Right lung (tissue), 5 donors: ENCODE measurements around the gene OASL. TPM values are rescaled to one million over a fixed set of nuclear protein-coding genes. Genes with fewer than 3 reads are reported as not detected.

Experiments used
- DNase-seq, 2 donors: peaks; one replicate each; pipeline ENCODE4 v3.0.0-alpha.2; 2013
- polyA plus RNA-seq, 5 donors: library from polyadenylated mRNA; unstranded; fragments of 120-200 nt; gene quantifications; one replicate each; pipeline versions ENCODE4 v1.2.1 to v1.2.3, GENCODE V29; 2013; ENCODE audit warnings: inconsistent platforms in 1 of 5, low replicate concordance in 1 of 5; ENCODE audit not compliant: insufficient read length in 5 of 5, insufficient read depth in 1 of 5

The OASL gene
- polyA plus RNA-seq, 5 donors, result 0.06 to 0.46 (median 0.18) TPM

GRCh38 chr12:121015825-121016766, 22.9 kb downstream of the OASL start, which contains the start of gene C12orf43:
TSS of gene C12orf43 (minus strand) at chr12:121016487. CDS start at chr12:121016474, 13 bp downstream.
- peak; percentile 80 to 85 for DNase-seq

- no peak for DNase-seq
Observed at GRCh38 chr12:121013715-121014114, 25.3 kb downstream of the OASL start.

GRCh38 chr12:121011820-121012219, 27.2 kb downstream of the OASL start:
- no peak for DNase-seq

- DNase-seq, result no peak
Observed at GRCh38 chr12:121010860-121011259, 28.2 kb downstream of the OASL start.

GRCh38 chr12:121009741-121010140, 29.3 kb downstream of the OASL start:
- DNase-seq, result no peak

DNA sequence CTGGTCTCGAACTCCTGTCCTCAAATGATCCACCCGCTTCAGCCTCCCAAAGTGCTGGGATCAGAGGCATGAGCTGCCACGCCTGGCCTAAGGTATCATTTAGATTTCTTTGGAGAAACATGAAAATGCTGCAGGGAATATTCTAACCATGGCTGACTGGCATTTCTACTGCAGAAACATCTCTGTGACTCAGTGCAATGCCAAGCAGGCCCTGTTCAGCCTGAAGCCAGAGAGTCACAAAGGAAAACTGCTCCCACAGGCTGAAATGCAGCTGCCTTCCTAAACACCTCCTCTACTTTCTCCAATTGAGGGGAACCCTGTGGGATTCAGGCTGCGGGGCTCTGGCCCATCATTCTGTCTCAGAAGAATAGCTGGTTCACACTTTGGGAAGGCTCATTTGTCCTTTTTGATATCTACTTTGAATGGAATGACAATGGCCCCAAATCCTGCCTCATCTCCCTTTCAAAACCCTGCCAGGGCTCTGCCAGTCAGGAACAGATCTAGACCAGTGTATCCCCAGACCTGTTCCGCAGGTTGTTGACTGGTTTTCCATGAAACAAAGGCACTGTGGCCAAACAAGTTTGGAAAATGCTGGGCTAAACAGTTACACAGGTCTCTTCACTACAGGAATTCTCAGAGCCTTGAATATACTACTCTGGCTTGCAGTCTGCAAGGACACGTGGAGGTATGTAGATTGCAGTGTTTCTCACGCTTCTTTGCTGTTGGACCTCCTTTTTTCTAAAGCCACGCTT, 30.5 kb downstream of the OASL start:
- DNase-seq, result no peak

GRCh38 chr12:121005346-121005815, 33.7 kb downstream of the OASL start:
- no peak for DNase-seq

DNA sequence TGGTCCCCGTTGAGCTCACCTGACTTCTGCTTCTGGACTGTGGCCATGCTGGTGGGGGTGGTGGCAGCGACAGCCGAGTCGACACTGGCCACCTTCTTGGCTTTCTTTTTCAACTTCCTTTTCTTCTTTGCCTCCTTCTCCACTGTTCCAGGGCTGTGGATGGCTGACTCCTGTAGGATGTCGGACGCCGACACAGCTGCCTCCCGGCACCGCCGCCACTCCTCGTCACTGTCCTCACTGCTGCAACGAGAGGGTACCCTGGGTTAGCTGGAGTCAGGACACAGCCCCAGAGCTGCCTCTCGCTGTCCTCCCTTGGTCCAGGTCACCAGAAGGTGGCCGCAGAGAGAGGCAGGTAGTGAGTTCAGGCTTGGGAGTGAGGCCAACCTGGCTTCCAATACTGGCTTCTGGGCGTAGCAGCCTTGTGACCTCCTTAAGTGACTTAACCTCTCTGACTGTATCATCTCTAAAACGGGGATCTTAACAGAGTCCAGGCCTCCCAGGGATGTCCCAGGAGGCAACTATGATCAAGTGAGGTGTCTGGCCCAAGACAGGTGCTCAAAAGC, 34.7 kb downstream of the OASL start:
- no peak for DNase-seq

DNA sequence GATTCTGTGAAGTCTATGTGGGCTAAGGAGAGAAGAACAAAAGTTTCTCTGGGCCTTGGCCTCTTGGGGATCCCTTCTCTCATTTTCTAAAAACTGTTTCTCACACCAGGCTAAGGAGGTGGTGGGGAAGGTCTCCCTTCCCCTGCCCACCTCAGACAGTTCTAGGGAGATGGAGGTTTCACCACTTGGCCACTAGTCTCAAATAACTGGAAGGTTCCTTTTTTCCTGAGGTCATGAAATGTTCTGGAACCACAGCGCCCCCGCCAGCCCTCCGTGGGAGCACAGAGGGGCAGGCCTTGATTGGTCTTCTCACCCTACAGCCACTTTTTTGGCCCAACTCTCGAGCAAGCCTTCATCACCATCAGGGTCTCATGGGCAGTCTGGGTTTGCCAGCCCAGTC, 35.4 kb downstream of the OASL start:
- no peak for DNase-seq

GRCh38 chr12:121001841-121002483, 37.1 kb downstream of the OASL start:
- DNase-seq, result no peak

DNA sequence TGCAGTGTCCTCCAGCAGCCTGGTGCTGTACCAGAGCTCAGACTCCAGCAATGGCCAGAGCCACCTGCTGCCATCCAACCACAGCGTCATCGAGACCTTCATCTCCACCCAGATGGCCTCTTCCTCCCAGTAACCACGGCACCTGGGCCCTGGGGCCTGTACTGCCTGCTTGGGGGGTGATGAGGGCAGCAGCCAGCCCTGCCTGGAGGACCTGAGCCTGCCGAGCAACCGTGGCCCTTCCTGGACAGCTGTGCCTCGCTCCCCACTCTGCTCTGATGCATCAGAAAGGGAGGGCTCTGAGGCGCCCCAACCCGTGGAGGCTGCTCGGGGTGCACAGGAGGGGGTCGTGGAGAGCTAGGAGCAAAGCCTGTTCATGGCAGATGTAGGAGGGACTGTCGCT, 38.0 kb downstream of the OASL start:
- DNase-seq, result no peak

DNA sequence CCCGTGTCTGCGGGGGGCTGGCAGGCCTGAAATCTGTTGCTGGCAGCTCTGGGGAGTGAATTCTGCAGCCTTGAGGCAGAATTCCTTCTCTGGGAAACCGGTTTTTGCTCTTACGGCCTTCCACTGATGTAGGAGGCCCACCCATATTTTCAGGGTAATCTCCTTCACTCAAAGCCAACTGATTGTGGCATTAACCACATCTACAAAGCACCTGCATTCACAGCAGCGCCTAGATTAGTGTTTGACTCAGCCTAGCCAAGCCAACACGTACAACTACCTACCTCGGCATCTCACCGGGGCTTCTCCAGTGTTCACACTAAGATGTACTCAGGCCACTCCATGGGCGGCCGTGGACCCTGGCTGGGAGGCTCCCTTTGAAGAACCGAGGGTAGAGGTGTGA, 38.5 kb downstream of the OASL start:
- no peak for DNase-seq

DNA sequence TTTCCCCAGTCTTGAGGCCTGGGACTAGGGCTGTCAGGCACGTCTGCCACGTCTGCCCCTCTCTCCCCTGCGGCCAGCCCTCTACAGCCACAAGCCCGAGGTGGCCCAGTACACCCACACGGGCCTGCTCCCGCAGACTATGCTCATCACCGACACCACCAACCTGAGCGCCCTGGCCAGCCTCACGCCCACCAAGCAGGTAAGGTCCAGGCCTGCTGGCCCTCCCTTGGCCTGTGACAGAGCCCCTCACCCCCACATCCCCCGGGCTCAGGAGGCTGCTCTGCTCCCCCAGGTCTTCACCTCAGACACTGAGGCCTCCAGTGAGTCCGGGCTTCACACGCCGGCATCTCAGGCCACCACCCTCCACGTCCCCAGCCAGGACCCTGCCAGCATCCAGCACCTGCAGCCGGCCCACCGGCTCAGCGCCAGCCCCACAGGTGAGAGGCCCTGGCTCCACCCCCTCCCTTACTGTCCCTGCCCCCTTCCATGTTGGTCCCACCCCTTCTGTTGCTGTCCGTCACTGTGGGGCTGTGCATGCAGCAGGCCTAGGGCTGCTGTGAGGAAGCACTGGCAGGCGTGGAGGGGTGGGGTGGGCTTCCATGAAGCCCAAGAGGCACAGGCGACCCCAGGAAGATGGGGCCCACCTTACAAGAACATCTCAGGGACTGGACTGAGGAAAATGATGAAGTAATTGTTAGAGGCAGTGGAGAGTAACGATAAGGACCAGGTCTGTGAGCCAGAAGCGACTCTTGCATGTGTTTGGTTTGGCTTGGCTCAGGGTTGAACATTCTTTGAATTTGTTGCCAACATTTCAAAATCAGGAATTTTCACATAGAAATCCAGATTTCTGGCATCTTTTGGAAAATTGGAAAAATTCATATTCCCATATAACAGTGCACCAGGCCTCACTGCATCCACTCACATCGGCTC, 39.6 kb downstream of the OASL start:
- no peak for DNase-seq

DNA sequence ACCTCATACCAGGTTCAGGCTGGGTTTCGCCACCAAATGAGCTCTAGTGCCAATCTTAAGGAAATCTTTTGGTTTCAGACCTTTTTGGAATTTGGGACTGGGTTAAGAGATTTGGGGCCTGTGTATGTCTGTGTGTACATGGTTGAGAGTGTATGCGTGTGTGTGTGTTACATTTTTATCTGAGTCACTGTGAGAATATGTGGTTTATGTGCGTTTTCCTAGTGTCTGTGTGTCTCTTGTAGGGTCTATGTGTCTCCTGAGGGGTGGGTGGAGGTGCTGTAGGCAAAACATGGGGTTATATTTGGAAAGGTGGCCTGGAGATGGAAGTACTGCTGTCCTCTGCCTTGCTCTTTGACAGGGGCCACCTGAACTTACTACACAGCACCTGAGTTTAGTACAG, 40.6 kb downstream of the OASL start:
- no peak for DNase-seq

DNA sequence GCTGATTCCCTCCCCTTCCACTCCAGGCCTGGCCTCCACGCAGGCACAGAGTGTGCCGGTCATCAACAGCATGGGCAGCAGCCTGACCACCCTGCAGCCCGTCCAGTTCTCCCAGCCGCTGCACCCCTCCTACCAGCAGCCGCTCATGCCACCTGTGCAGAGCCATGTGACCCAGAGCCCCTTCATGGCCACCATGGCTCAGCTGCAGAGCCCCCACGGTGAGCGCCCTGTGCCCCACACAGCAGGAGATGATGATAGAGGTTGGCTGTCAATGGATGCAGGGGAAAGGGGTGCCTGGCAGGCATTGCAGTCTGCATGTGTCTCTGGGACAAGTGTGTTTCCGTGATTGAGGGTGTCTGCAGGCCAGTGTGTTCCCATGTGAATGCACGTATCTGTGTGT, 41.6 kb downstream of the OASL start:
- DNase-seq, result no peak

DNA sequence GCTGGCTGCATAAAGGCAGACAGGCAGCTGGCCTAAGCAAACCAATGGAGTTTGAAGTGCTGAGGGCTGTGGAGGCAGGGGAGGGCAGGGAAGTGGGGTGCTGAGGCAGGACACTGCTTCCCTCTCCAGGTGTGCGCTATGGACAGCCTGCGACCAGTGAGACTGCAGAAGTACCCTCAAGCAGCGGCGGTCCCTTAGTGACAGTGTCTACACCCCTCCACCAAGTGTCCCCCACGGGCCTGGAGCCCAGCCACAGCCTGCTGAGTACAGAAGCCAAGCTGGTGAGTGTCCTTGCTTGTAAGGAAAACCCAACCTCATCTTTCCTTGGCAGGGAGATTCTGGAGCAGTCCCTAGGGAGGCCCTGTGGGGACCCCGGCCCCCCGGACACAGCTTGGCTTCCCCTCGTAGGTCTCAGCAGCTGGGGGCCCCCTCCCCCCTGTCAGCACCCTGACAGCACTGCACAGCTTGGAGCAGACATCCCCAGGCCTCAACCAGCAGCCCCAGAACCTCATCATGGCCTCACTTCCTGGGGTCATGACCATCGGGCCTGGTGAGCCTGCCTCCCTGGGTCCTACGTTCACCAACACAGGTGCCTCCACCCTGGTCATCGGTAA, 42.8 kb downstream of the OASL start:
- DNase-seq, result no peak

DNA sequence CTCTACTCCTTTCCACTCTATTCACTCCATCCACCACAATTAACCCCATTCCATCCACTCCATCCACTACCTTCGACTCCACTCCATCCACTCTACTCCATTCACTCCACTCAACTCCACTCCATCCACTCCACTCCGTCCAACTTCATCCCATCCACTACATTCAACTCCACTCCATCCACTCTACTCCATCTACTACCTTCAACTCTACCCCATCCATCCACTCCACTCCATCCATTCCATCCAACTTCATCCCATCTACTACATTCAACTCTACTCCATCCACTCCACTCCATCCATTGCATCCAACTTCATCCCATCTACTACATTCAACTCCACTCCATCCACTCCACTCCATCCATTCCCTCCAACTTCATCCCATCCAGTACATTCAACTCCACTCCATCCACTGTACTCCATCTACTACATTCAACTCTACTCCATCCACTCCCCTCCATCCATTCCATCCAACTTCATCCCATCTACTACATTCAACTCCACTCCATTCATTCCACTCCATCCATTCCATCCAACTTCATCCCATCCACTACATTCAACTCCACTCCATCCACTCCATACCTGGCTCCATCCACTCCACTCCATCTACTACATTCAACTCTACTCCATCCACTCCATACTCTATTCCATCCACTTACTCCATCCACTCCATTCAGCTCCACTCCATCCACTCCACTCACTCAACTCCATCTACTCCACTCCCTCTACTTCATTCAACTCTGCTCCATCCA, 44.3 kb downstream of the OASL start:
- DNase-seq, result no peak

GRCh38 chr12:120994059-120994458, 45.0 kb downstream of the OASL start:
- no peak for DNase-seq

- no peak for DNase-seq
Observed at GRCh38 chr12:120993496-120993895, 45.5 kb downstream of the OASL start.

DNA sequence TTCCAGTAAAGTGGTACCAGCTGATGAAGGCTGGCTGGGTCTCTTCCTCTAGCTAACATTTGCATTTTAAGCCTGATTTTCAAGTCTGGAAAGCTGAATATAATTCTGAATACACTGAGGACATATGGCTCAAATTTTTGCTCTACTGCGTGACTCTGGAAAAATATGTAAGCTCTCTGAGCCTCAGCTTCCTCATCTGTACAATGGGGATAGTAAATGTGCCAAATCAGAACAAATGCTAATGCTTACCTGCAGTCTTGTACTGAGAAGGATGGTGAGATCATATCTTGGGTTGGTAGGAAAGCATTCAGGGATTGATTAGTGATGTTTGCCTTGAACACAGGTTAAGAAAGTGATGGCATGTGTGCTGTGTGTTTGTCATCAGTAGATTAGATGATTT, 46.1 kb downstream of the OASL start:
- no peak for DNase-seq
